TTC549 (cell line): ENCODE results near the gene ZDHHC12.

ENCODE experiments used
- FAIRE-seq: peaks from 2 replicates; lab custom pipeline; 2012; peaks lifted over from hg19 to GRCh38; lab: Jason Lieb, UNC

Gene ZDHHC12

DNA sequence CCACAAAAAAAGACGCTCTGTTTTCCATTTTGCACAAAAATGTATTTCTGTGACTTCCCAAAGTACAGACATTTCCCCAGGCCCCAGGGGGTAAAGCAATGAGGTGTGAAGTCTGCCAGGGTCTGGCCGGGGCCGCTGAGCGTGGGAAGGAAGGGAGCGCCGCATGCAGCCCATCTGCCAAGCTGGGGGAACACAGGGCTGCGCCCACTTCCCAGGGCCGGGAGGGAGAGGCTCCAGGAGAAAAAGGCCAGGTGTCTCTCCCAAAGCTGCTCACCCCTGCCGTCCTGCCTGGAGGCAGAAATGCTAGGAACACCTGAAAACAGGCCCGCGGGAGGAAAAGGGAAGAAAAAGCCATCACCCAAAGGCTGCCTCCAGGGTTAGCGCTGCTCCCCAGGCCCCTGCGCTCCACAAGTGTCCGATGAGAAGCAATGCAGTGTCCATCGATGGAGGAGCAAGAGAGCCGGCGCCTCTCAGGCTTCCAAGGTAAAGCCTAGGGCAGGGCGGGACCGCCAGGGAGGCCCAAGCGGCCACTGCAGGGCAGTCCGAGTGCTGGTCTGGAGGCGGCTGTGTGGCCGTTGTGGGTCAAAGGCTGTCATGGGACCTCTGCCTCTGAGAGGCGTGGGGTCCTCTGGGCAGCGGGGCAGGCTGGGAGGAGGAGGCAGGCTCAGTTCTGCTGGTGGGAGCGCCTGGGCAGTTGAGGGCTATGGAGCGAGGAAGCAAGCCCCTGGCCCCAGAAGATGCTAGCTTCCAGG is 6.0 kb upstream of the ZDHHC12 start:
- no peak for FAIRE-seq

DNA sequence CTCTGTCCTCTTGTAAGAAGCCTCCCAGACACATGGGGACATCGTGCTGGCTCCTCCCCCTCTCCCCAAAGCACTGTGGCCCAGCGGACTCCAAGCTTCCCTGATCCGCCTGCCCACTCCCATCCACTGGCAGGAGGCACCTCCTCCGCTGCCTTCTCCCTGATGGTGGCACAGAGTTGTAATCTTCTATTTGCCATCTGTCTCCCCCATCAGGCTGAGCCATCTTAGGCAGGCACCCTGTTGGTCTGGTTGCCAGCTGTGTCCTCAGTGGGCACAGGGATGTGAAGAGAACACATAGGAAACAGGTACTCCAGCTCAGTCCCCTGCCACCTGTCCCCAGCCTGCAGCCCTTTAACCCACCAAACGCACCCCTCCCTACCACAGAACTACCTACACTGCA is 5.4 kb upstream of the ZDHHC12 start:
- FAIRE-seq = no peak

DNA sequence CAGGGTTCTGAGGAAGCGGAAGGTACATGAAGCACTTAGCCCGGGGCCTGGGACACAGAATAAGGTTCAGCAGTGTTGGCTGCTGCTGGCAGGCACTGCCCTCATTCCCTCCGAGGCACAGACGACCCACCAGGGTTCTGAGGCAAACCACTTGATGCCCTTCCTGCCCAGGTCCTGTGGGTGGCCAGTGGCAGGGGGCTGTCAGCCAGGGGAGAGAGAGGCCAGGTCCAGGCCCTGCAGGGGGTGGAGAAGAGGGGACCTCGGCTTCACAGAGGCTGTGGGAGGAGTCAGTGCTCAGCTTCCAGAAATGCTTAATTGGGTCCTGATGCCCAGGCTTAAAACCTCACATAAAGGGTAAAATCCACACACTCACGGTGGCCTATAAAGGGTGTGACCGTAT is 4.4 kb upstream of the ZDHHC12 start:
- FAIRE-seq = no peak

DNA sequence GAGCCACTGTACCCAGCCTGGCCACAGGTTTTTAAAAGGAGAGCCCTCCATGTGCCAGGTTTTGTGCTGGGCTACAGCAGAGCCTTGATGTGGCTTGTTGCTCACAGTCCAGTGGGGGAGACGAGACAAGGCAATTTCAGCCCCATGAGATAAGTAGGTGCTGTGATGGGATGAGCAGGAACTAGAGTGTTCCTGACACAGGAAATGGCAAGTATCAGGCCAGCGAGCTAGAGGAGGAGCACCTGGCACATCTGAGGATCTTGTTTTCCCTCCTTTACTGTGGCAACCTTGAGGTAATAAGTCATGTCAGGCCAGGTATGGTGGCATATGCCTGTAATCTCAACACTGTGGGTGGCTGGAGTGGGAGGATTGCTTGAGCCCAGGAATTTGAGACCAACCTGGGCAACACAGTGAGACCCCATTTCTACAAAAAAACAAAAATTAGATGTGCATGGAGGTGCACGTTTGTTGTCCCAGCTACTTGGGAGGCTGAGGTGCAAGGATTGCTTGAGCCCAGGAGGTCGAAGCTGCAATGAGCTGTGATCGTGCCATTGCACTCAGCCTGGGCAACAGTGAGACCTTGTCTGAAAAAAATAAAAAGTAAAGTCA is 3.8 kb upstream of the ZDHHC12 start:
- FAIRE-seq = no peak

DNA sequence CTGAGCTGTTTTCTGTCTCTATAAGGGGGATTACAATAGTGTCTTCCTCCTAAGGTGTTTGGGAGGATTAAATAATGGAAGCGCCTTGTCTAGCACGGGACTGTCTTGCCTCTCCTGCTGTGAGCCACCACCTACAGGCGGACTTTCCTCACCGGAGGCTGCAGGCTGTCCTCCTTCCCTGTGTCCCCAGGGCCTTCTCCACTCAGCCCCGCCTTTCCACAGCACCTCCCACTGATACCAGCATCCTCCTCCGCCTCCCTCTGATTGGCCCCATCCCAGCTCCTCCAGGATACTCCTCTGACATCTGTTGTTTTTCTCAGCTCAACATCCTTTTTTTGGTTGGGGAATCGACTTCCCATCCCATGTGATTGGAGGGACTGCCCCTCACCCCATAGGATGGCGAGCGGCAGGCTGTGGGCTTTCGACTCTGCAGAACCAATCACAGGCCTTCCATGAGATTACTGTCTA is 851 bp upstream of the ZDHHC12 start:
- FAIRE-seq = no peak

DNA sequence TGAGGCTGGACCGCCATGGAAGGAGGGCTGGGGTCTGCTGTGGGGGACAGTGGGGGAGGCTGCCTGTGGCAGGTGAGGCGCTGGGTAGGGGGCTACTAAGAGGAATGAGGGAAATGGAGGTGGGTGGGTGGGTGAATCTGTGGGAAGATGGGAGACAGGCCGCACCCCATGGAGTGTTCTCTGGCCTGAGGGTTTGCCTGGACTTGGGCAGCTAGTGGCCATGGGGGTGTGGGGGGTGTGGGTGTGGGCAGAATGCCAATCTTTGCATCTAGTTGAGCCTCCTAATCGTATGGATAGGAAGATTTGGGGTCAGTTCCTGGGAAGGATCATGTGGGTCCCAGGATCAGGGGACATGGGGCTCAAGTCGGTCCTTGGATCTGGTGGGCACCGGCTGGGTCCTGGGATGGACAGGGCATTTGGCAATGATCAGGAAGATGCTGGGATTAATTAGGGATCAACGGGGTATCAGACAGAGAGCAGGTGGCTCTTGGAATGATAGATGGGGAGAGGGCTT is 518 bp downstream of the ZDHHC12 start:
- no peak for FAIRE-seq

DNA sequence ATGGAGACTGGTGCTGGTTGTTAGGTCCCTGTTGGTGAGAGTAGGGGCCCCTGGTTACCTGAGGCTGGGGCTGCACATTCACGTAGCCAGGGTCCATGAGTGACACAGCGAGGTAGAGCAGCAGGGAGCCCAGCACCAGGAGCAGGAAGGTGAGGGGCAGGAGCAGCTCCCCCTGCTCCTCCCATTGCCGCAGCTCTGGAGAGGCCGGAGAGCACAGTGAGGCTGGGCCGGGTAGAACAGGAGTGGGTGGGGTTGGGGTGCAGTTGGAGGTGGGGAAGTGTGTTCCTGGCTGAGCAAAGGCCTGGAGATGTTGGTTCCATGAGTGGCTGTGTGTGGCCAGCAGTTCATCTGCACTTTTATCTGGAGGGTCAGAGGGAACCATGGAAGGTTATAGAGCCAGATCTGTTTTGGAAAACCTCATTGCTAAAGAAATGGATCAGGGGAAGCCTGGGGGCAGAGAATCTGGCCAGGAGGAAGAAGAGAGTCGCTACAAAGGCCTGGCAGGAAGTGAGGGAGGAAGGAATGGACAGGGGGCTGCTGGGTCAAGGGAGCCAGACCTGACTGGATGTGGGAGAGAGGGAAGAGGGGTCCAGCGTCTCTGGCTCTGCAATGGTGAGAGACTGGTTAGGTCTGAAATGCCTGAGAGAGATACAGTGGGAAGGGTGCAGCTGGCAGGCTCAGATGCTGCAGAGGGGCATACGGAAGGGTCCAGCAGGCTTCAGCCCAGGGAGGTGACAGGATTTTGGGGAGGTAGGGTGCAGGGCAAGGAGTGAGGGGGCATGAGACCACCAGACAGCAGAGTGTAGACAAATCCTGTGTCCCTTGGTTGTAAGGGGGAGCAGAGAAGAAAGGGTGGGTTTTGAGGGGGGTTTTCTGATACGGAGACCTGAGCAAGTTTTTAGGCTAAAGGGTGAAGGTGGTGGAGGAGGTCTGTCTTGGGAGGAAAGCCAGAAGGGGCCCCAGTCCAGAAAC is 1.3 kb downstream of the ZDHHC12 start:
- no peak for FAIRE-seq

DNA sequence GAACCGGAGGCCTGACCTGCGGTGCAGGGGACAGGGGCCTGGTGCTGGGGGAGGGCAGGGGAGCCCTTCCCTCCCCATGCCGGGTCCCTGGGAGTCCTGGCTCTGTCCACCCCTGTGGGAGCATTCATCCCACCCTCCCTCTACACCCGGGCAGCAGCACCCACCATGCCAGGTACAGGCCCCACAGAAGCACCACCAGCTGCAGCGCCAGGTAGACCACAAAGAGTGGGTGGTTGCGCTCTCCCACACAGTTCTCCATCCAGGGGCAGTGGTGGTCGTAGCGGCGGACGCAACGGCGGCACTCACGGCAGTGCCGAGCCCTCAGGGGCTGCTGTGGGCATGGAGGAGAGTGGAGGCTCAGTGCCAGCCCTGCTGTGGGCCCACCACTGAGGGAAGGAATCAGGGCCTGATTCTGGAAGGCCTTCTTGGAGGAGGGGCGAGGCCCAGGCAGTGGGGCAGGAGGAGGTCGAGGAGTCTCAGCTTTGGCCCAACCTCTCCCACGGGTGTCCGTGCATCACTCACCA is 2.4 kb downstream of the ZDHHC12 start:
- no peak for FAIRE-seq

DNA sequence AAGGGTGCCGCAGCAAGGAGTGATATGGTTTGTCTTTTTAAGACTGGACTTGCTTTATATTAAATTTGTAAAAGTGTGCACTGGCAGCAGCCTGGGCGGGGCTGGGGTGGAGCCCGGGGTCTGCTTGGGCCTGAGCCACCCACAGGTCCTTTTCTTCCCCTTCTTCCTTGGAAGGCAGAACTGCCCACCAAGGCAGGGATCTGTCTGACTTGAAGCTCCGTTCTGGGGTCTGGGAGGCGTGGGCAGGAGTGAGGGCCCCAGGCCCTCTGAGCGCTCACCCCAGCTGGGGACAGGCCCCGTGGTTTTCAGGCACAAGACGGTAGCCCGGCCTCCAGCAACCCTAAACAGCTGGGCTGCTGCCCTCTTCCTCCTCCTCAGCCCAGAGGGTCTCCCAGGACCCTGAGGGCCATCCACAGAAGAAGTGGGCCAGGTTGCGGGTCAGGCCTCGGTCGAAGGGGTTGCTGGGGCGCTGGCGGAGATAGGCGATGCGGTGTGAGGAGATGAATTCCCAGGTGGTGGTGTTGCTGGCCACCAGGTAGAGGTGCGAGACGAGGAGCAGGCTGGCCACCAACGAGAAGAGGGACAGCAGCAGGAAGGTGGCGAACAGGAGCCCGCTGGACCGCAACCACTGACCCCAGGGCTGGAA is 3.0 kb downstream of the ZDHHC12 start:
- FAIRE-seq = no peak

DNA sequence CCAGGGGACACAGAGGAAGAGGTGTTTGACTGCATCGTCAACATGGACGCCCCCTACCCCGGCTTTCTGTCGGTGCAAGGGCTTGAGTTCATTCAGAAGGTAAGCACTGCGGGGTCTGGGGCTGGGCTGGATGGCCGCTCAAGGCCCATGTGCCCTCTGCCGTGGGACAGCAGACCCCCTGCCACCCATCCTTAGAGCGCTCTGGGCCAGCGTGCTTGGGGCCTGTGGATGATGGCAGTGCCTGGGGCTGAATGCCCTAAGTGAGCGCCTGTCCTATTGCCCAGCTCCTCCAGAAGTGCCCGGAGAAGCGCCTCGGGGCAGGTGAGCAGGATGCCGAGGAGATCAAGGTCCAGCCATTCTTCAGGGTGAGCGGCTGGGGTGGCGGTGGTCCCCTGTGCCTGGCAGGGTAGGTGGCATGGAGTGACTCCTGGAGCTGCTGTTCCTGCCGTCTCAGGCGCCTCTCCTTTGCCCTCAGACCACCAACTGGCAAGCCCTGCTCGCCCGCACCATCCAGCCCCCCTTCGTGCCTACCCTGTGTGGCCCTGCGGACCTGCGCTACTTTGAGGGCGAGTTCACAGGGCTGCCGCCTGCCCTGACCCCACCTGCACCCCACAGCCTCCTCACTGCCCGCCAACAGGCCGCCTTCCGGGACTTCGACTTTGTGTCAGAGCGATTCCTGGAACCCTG is 3.9 kb downstream of the ZDHHC12 start:
- no peak for FAIRE-seq

DNA sequence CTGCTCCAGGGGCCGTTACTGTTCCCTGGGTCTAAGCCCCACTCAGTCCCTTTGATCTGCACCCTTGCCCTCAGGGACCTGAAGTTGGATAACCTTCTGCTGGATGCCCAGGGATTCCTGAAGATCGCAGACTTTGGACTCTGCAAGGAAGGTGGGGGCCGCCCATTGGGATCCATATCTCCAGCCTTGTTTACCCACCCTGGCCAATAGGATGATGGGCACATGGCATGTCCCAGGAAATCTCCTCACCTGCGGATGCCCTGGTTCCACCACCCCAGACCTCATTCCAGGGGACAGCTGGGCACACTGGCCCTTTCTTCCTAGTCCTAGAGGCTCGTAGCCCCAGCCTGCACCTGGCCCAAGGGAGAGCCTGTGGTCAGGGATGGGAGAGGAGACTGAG is 5.5 kb downstream of the ZDHHC12 start:
- FAIRE-seq = no peak

DNA sequence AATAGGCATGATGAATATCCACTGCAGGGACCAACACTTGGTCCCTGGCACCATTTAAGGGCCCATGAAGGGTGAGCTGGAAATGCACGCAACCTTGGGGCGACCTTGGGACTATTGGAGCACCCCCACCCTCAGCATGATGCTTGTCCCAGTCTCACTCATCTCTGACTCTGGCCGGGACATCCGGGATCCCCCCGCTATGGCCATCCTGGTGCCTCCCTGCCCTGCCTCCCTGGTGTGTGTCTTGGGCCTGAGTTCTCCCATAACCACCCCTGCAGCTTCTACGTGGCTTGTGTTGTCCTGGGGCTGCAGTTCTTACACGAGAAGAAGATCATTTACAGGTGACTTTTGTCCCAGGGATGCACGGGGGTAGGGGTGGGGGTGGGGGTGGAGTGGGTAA is 5.9 kb downstream of the ZDHHC12 start:
- no peak for FAIRE-seq

DNA sequence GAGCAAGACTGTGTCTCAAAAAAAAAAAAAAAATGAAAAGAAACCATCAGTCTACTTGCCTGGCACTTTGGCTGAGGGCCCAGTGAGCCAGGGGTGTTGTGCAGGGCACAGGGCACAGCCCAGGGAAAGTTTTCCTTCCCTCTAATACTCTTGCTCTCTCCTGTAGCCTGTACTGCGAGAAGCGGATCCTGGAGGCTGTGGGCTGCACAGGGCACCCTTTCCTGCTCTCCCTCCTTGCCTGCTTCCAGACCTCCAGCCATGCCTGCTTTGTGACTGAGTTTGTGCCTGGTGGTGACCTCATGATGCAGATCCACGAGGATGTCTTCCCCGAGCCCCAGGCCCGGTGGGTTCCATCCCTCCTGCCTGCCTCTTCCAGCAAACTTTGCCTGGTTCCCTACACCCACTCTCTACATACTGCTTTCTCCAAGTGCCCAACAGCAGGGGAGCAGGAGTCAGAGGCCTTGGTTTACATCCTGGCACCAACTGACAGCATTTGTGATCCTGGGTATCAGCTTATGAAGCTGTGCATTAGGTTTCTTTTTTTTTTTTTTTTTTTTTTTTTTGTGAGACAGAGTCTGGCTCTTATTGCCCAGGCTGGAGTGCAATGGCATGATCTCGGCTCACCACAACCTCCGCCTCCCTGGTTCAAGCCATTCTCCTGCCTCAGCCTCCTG is 7.2 kb downstream of the ZDHHC12 start:
- no peak for FAIRE-seq

DNA sequence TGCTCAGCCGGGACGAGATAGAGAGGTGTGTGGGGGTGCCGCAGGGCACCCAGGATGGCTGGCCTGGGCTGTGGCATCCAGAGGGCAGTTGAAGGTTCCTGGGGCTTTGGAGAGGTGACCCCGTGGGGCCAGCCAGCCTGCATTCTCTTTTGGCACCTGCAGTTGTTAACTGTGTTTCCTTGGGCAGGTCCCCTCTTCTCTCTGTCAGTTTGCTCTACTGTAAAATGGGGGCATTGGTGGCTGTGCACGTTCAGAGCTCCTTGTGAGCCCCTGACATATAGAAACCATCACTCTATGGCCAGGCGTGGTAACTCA is 8.5 kb downstream of the ZDHHC12 start:
- no peak for FAIRE-seq

DNA sequence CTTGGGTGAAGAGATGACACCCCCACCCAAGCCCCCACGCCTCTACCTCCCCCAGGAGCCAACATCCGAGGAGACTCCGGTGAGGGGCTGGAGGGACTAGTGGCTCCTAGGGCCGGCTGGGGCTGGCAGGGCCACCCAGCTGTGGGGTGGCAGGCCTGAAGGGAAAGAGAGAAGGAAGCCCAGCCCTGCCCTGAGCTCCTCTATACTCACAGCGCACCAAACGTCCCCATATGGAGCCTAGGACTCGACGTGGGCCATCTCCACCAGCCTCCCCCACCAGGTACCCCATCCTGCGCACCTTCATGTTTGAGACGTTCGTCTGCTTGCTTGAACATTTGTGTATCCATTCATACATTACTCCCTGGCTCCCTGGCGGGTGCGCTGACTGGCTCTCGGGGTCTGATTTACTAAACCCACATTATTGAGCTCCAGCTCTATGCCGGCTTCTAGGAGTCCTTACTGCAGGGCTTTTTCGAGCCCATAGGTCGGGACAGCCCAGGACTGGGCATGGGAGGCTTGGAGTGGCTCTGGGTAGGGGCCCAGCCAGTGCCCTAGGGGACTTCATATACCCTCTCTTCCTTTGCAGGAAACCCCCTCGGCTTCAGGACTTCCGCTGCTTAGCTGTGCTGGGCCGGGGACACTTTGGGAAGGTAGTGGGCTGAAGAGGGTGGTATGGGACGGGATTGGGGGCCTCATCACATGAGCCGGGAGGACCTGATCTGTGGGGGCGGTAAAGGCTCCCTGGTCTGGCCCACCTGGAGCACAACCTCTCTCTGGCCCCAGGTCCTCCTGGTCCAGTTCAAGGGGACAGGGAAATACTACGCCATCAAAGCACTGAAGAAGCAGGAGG is 9.1 kb downstream of the ZDHHC12 start:
- FAIRE-seq = no peak

DNA sequence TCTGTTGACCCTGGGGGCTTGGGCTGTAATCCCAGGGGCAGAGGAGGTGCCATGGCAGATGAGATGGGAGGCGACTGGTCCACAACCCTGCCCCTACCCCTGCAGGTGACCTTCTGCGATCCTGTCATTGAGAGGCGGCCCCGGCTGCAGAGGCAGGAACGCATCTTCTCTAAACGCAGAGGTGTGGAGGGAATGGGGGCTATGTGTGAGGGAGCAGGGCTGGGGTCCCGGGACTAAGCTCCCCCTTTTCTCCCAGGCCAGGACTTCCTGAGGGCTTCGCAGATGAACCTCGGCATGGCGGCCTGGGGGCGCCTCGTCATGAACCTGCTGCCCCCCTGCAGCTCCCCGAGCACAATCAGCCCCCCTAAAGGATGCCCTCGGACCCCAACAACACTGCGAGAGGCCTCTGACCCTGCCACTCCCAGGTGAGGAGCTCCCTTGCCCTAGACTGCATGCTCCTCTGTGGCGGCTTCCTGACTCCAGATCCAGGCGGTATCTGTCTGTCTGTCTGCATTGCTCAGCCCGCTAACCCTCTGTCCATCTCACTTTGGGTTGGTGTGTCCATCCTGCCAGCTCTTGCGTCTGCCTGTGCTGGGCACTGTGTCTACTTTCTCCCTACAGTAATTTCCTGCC is 9.9 kb downstream of the ZDHHC12 start:
- FAIRE-seq = no peak

DNA sequence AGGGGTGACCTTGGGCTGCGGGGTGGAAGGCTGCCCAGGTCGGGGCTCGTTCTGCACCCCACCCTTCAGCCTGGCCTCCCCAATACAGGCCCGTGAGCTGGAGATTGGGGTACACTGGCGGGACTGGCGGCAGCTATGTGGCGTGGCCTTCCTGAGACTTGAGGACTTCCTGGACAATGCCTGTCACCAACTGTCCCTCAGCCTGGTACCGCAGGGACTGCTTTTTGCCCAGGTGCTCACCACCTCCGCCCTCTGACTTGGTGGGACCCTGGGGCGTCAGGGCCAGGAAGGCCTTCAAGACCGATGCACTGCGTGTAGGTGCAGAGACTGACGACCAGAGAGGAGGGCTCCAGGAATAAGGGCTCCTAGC is 10.5 kb downstream of the ZDHHC12 start:
- FAIRE-seq = no peak

DNA sequence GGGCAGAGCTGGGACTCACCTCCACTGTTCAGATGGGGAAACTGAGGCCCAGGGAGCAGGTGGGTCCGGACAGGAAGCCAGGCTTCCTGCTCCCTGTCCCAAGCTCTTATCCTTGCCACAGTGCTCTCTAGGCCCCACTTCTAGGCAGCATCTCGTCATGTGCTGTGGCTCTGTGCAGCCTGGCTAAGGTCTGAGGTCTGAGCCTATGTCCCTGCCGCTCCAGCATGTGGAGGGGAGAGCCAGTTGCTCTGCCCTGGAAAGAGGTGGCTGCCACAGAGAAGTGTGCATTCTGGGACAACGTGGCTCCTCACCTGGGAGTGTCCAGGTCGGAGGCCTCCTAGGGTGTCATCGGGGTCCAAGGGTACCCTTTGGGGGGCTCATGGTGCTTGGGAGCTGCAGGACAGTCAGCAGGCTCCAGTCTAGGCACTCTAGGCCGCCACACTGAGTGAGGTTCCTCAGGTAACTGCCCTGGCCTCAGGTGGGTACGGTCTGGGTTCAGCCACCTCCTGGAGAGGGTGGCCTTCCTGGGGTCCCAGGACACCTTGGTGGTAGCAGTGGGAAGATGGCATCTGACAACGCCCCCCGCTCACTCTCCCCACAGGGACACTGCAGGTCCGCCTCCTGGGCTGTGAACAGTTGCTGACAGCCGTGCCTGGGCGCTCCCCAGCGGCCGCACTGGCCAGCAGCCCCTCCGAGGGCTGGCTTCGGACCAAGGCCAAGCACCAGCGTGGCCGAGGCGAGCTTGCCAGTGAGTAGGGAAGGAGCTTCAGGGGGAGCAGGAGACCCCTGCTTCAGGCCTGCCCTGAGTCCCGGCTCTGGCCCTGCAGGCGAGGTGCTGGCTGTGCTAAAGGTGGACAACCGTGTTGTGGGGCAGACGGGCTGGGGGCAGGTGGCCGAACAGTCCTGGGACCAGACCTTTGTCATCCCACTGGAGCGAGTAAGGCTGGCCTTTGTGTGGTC is 11.2 kb downstream of the ZDHHC12 start:
- FAIRE-seq = no peak
